ENCODE results near the gene TTN. TPM values are rescaled to one million over a fixed set of nuclear protein-coding genes. Genes with fewer than 3 reads are reported as not detected.

TTN gene
- total RNA-seq, 1 experiment from 2014 or later: 0.88 TPM

- DNase-seq (ENCODE audit: low spot score): no peak
- in situ Hi-C loops (cut with HindIII; ENCODE audit: low sequenced_read_pairs): no loop called here
Measured at GRCh38 chr2:178479758-178480226, 327.4 kb downstream of the TTN start.

GRCh38 chr2:178479275-178479616, 328.0 kb downstream of the TTN start:
- DNase-seq (ENCODE audit: low spot score): no peak
- in situ Hi-C loops (cut with HindIII; ENCODE audit: low sequenced_read_pairs): no loop called here

- in situ Hi-C loops (cut with HindIII; ENCODE audit: low sequenced_read_pairs): no loop called here
- DNase-seq (ENCODE audit: low spot score): peak; percentile 93
Measured at GRCh38 chr2:178478439-178479274, 328.6 kb downstream of the TTN start, which contains the start of gene FKBP7. FKBP7 (minus strand) TSS chr2:178478600; CDS start chr2:178478499, 101 bp downstream.

GRCh38 chr2:178478130-178478438, 329.1 kb downstream of the TTN start:
- no peak for DNase-seq (ENCODE audit: low spot score)
- in situ Hi-C loops (cut with HindIII; ENCODE audit: low sequenced_read_pairs): no loop called here

- in situ Hi-C loops (cut with HindIII; ENCODE audit: low sequenced_read_pairs): no loop called here
- peak; percentile 23 for DNase-seq (ENCODE audit: low spot score)
Measured at GRCh38 chr2:178477443-178478129, 329.6 kb downstream of the TTN start.

- DNase-seq (ENCODE audit: low spot score): no peak
- in situ Hi-C loops (cut with HindIII; ENCODE audit: low sequenced_read_pairs): no loop called here
Measured at GRCh38 chr2:178476477-178476876, 330.7 kb downstream of the TTN start.

Other genes starting within 250 kb of the TTN start
- 0.20 and 1.2 TPM in 2 replicates for gene CCDC141, start 242.7 kb upstream of the TTN start, total RNA-seq (2014; rRNA removed; shearing (Covaris generic))

All from G401 (cell line).